ENCODE measurements around the gene IGFALS. TPM values are rescaled to one million over a fixed set of nuclear protein-coding genes. Genes with fewer than 3 reads are reported as not detected.

Gene IGFALS
- total RNA-seq, 1 donor from 2014 or later, result not detected

DNA sequence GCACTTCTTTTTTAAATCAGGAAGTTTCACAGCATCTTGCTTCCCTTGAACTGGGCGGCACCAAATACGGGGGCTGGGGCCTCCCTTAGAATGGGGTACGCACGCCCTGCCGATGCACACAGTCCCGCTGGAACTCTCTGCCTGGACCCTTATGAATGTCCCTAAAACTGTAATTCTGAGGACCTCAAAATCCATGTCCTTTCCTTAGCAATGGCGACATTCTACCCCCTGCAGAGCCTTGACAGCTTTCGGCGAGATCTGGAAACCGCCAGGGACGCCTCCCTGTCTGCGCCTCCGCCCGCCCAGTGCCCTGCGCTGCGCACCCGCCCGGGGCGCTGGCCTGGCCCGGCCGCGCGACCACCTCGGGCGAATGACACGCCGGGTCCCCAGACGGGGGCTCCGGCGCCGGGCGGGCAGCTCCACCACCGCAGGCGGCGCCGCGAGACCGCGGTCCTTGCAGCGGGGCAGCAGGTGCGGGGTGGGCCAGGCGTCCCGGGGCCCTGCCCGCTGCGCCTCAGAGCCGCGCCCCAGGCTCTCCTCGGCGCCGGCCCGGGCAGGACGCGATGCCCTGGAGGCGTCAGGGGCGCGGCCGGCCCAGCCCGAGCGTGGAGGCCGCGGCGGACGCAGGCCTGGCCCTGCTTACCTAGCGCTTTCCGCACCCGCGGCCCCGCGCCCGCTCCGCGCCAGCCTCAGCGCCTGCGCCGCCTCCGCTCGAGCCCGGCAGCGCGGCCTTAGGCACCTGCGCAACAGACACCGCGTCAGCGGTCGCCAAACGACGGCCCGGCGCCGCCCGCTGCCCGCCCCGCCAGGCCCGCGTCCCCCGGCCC lies 32.6 kb upstream of the IGFALS start:
- Mint-ChIP-seq H3K27ac (ENCODE audit: unreplicated experiment) (no peak overlapping the region), H3K4me1 (ENCODE audit: unreplicated experiment) (peaks cover 14% of the 10 kb centered on the region), H3K9me3 (ENCODE audit: unreplicated experiment) (no peaks in the 10 kb centered on the region), H3K27me3 (ENCODE audit: unreplicated experiment) (no peaks in the 10 kb centered on the region), H3K4me3 (ENCODE audit: unreplicated experiment) (peak overlapping the region; percentile 89), H3K36me3 (ENCODE audit: low read depth, unreplicated experiment) (peaks cover 5% of the 10 kb centered on the region)
- TF ChIP-seq, protein P1, sequence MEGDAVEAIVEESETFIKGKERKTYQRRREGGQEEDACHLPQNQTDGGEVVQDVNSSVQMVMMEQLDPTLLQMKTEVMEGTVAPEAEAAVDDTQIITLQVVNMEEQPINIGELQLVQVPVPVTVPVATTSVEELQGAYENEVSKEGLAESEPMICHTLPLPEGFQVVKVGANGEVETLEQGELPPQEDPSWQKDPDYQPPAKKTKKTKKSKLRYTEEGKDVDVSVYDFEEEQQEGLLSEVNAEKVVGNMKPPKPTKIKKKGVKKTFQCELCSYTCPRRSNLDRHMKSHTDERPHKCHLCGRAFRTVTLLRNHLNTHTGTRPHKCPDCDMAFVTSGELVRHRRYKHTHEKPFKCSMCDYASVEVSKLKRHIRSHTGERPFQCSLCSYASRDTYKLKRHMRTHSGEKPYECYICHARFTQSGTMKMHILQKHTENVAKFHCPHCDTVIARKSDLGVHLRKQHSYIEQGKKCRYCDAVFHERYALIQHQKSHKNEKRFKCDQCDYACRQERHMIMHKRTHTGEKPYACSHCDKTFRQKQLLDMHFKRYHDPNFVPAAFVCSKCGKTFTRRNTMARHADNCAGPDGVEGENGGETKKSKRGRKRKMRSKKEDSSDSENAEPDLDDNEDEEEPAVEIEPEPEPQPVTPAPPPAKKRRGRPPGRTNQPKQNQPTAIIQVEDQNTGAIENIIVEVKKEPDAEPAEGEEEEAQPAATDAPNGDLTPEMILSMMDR (IDR thresholded peaks at IDR 0.05; ENCODE audit: unreplicated experiment), result no peak
- peak; percentile 61 for DNase-seq (ENCODE audit: low spot score)

DNA sequence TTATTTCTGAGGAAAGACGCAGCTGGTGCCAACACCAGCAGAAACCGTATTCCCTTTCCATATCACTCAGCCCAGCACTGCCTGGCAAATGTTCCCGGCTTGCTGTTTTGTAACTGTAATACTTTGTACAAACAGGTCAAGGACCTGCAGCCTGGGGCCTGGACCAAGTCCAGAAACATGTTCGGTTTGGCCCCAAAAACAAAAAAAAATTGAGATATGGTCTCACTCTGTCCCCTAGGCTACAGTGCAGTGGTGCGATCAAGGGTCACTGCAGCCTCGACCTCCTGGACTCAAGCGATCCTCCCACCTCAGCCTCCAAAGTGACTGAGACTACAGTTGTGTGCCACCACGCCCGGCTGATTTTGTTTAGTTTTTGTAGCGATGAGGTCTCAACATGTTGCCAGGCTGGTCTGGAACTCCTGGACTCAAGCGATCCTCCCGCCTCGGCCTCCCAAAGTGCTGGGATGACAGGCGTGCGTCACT lies 31.9 kb upstream of the IGFALS start:
- TF ChIP-seq, protein P1 (IDR thresholded peaks at IDR 0.05; ENCODE audit: unreplicated experiment), result no peak
- Mint-ChIP-seq H3K9me3 (ENCODE audit: unreplicated experiment) (no peaks in the 10 kb centered on the region), H3K27ac (ENCODE audit: unreplicated experiment) (no peak overlapping the region), H3K36me3 (ENCODE audit: low read depth, unreplicated experiment) (no peaks in the 10 kb centered on the region), H3K4me1 (ENCODE audit: unreplicated experiment) (peaks cover 14% of the 10 kb centered on the region), H3K27me3 (ENCODE audit: unreplicated experiment) (no peaks in the 10 kb centered on the region), H3K4me3 (ENCODE audit: unreplicated experiment) (peak overlapping the region; percentile 89)
- DNase-seq (ENCODE audit: low spot score), result no peak

DNA sequence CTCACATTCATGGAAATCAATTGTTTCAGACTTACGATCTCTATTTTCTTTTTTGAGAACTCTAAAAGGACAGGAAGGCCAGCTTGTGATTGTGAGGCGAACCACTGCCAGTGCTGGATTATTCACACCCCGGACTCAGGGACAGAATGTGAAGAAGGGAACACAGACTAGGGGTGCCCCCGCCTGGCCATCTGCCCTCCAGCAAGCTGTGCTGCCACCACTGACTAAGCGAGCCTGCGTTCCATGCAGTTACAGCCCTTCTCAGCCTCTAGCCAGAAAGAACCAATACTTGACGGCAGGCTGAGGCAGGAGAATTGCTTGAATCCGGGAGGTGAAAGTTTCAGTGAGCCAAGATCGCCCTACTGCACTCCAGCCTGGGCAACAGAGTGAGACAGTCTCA lies 30.3 kb upstream of the IGFALS start:
- Mint-ChIP-seq H3K36me3 (ENCODE audit: low read depth, unreplicated experiment) (peaks cover 3% of the 10 kb centered on the region), H3K27ac (ENCODE audit: unreplicated experiment) (no peak overlapping the region), H3K4me3 (ENCODE audit: unreplicated experiment) (peak overlapping the region; percentile 76), H3K4me1 (ENCODE audit: unreplicated experiment) (peaks cover 10% of the 10 kb centered on the region), H3K9me3 (ENCODE audit: unreplicated experiment) (no peaks in the 10 kb centered on the region), H3K27me3 (ENCODE audit: unreplicated experiment) (no peaks in the 10 kb centered on the region)
- TF ChIP-seq, protein P1 (IDR thresholded peaks at IDR 0.05; ENCODE audit: unreplicated experiment), result no peak
- peak; percentile 34 for DNase-seq (ENCODE audit: low spot score)

DNA sequence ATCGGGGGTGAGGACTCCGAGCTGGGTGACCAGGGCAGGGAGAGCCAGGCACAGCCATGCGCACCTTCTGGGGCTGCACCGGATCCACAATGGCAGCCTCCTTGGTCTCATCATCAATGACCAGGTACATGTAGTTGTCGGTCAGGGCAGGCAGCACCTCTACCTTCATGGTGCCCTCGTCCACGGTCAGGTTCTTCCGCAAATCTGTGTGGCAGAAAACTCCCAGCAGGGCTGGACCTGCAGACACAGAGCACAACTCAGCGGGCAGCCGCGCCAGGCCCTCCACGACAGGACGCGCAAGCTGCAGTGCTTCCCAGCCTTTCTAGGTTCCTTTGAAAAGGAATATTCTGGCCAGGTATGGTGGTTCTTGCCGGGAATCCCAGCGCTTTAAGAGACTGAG lies 29.3 kb upstream of the IGFALS start:
- H3K4me3 Mint-ChIP-seq (ENCODE audit: unreplicated experiment), result no peak overlapping the region
- H3K36me3 Mint-ChIP-seq (ENCODE audit: low read depth, unreplicated experiment), result peaks cover 3% of the 10 kb centered on the region
- no peak overlapping the region for H3K27ac Mint-ChIP-seq (ENCODE audit: unreplicated experiment)
- peaks cover 7% of the 10 kb centered on the region for H3K4me1 Mint-ChIP-seq (ENCODE audit: unreplicated experiment)
- TF ChIP-seq, protein P1 (IDR thresholded peaks at IDR 0.05; ENCODE audit: unreplicated experiment), result no peak
- H3K27me3 Mint-ChIP-seq (ENCODE audit: unreplicated experiment), result no peaks in the 10 kb centered on the region
- H3K9me3 Mint-ChIP-seq (ENCODE audit: unreplicated experiment), result no peaks in the 10 kb centered on the region
- DNase-seq (ENCODE audit: low spot score), result no peak

Measured in endothelial cell (in vitro differentiated cells).